ENCODE measurements around the gene TWF2. TPM values are rescaled to one million over a fixed set of nuclear protein-coding genes. Genes with fewer than 3 reads are reported as not detected.

TWF2 gene
- total and polyA plus RNA-seq, 2 of the 13 experiments (the other 11 are each of a cell fraction or from before 2014, with no cell fraction given): 45.5 to 108 TPM

GRCh38 chr3:52278510-52279069 is 39.6 kb upstream of the TWF2 start, which contains the start of gene WDR82 (continued):
- TF ChIP-seq ZMYM4 (CRISPR knock-in tag; IDR thresholded peaks at IDR 0.05) (peak; percentile 30; the same call in 1 of the 2 replicates), HDAC2 (CRISPR knock-in tag; IDR thresholded peaks at IDR 0.05) (peak; percentile 39; the same call in 1 of the 2 replicates), ZNF598 (CRISPR knock-in tag; IDR thresholded peaks at IDR 0.05; ENCODE audit: borderline replicate concordance) (no peak), NFIB (CRISPR knock-in tag; IDR thresholded peaks at IDR 0.05; ENCODE audit: borderline replicate concordance) (no peak), RERE (CRISPR knock-in tag; IDR thresholded peaks at IDR 0.05; ENCODE audit: low read depth) (no peak), POLR2AphosphoS5 (IDR thresholded peaks at IDR 0.05; ENCODE audit: low read depth, low read length) (peak; percentile 93), ASH2L (IDR thresholded peaks at IDR 0.05; ENCODE audit: insufficient read length, low read depth, low read length) (peak; percentile 45), SIN3A (IDR thresholded peaks at IDR 0.05; ENCODE audit: borderline replicate concordance, low read depth, low read length) (no peak), NCOA2 (CRISPR knock-in tag; IDR thresholded peaks at IDR 0.05) (no peak), ZXDC (CRISPR knock-in tag; IDR thresholded peaks at IDR 0.05) (no peak), U2AF2 (IDR thresholded peaks at IDR 0.05; ENCODE audit: low read depth, low read length) (no peak), MLX (CRISPR knock-in tag; IDR thresholded peaks at IDR 0.05) (no peak), ZFP90 (CRISPR knock-in tag; IDR thresholded peaks at IDR 0.05; ENCODE audit: borderline replicate concordance) (no peak), CSRNP1 (CRISPR knock-in tag; IDR thresholded peaks at IDR 0.05) (no peak), NFKB2 (CRISPR knock-in tag; IDR thresholded peaks at IDR 0.05; ENCODE audit: borderline replicate concordance) (0 out of 2 replicates have a peak, but pooled peaks have one; percentile 70), AKAP8 (CRISPR knock-in tag; IDR thresholded peaks at IDR 0.05) (peak; percentile 55; the same call in 1 of the 2 replicates), SIX1 (CRISPR knock-in tag; IDR thresholded peaks at IDR 0.05; ENCODE audit: borderline replicate concordance) (no peak), CHCHD3 (CRISPR knock-in tag; IDR thresholded peaks at IDR 0.05) (no peak), HHEX (CRISPR knock-in tag; IDR thresholded peaks at IDR 0.05) (no peak), XRCC5 (optimal IDR thresholded peaks at IDR 0.05; ENCODE audit: low read length) (no peak), ZNF670 (CRISPR knock-in tag; IDR thresholded peaks at IDR 0.05; ENCODE audit: borderline replicate concordance) (no peak)
